ENCODE results near the gene BACH2.

- TF ChIP-seq CTCF (IDR thresholded peaks at IDR 0.05) (no peak), POLR2A (IDR thresholded peaks at IDR 0.05) (no peak)
These were observed 164.8 kb downstream of the BACH2 start for GRCh38 chr6:90131614-90132423.
